ENCODE data around the gene GMCL2. TPM values are rescaled to one million over a fixed set of nuclear protein-coding genes. Genes with fewer than 3 reads are reported as not detected.

The GMCL2 gene
- total RNA-seq, 4 donors from 2014 or later, result not detected

- Histone ChIP-seq H3K9me3 (no peaks in the 10 kb centered on the region), H3K27ac (no peak overlapping the region), H3K4me1 (peaks cover 0 to 44% (median 17%) of the 10 kb centered on the region in 3 donors), H3K27me3 (no peaks in the 10 kb centered on the region), H3K36me3 (peaks cover 0 to 77% of the 10 kb centered on the region in 2 donors), H3K4me3 (no peak overlapping the region)
- TF ChIP-seq CTCF (IDR thresholded peaks at IDR 0.05) (no peak), EP300 (IDR thresholded peaks at IDR 0.05) (no peak), POLR2A (IDR thresholded peaks at IDR 0.05) (no peak), POLR2AphosphoS5 (IDR thresholded peaks at IDR 0.05) (no peak)
- WGBS, 2 donors (ENCODE audit: low coverage in 1 of 2), result 93% methylated on average over 3 of the region's 3 CpGs
- ATAC-seq, result no peak
Observed at GRCh38 chr5:178227929-178228328, 40.8 kb upstream of the GMCL2 start.

GRCh38 chr5:178227138-178227659 is 40.0 kb upstream of the GMCL2 start:
- no peak for ATAC-seq
- 50 to 100% methylated on average over 2 of the region's 4 CpGs for WGBS, 2 donors (ENCODE audit: low coverage in 1 of 2)
- H3K27ac ChIP-seq, result no peak overlapping the region

GRCh38 chr5:178225174-178225573 is 38.0 kb upstream of the GMCL2 start:
- H3K36me3 ChIP-seq, result peaks cover 0 to 93% of the 10 kb centered on the region in 2 donors
- H3K27ac ChIP-seq, result no peak overlapping the region
- no peak overlapping the region for H3K4me3 ChIP-seq
- ATAC-seq, result no peak
- peaks cover 0 to 23% (median 2%) of the 10 kb centered on the region in 3 donors for H3K4me1 ChIP-seq
- WGBS, 2 donors (ENCODE audit: low coverage in 1 of 2), result 100% methylated on average over 3 of the region's 6 CpGs; no CpG with 5 or more reads in 1 of the 2 donors
- no peak for TF ChIP-seq EP300 (IDR thresholded peaks at IDR 0.05)
- TF ChIP-seq POLR2A (IDR thresholded peaks at IDR 0.05), result no peak
- TF ChIP-seq POLR2AphosphoS5 (IDR thresholded peaks at IDR 0.05), result no peak
- TF ChIP-seq CTCF (IDR thresholded peaks at IDR 0.05), result no peak
- H3K27me3 ChIP-seq, result no peaks in the 10 kb centered on the region
- no peaks in the 10 kb centered on the region for H3K9me3 ChIP-seq

More at GRCh38 chr5:178227138-178227659, 40.0 kb upstream of the GMCL2 start:
- Histone ChIP-seq H3K9me3 (no peaks in the 10 kb centered on the region), H3K4me1 (peaks cover 0 to 41% (median 15%) of the 10 kb centered on the region in 3 donors), H3K36me3 (peaks cover 0 to 84% of the 10 kb centered on the region in 2 donors), H3K4me3 (no peak overlapping the region), H3K27me3 (no peaks in the 10 kb centered on the region)
- TF ChIP-seq POLR2A (IDR thresholded peaks at IDR 0.05) (no peak), EP300 (IDR thresholded peaks at IDR 0.05) (no peak), CTCF (IDR thresholded peaks at IDR 0.05) (no peak), POLR2AphosphoS5 (IDR thresholded peaks at IDR 0.05) (no peak)

GRCh38 chr5:178224403-178224802 is 37.2 kb upstream of the GMCL2 start:
- H3K27ac ChIP-seq, result no peak overlapping the region
- H3K4me3 ChIP-seq, result no peak overlapping the region
- peaks cover 0 to 15% (median 0%) of the 10 kb centered on the region in 3 donors for H3K4me1 ChIP-seq
- WGBS, 2 donors (ENCODE audit: low coverage in 1 of 2), result 100% methylated on average over 3 of the region's 17 CpGs; no CpG with 5 or more reads in 1 of the 2 donors
- no peak for TF ChIP-seq POLR2A (IDR thresholded peaks at IDR 0.05)
- no peak for TF ChIP-seq CTCF (IDR thresholded peaks at IDR 0.05)
- no peak for TF ChIP-seq POLR2AphosphoS5 (IDR thresholded peaks at IDR 0.05)
- no peak for TF ChIP-seq EP300 (IDR thresholded peaks at IDR 0.05)
- H3K36me3 ChIP-seq, result peaks cover 0 to 92% of the 10 kb centered on the region in 2 donors
- ATAC-seq, result peak; percentile 4
- H3K9me3 ChIP-seq, result no peaks in the 10 kb centered on the region
- no peaks in the 10 kb centered on the region for H3K27me3 ChIP-seq

- H3K4me3 ChIP-seq, result no peak overlapping the region
- no peak for TF ChIP-seq EP300 (IDR thresholded peaks at IDR 0.05)
- no peak for TF ChIP-seq CTCF (IDR thresholded peaks at IDR 0.05)
- no peak for TF ChIP-seq POLR2AphosphoS5 (IDR thresholded peaks at IDR 0.05)
- TF ChIP-seq POLR2A (IDR thresholded peaks at IDR 0.05), result no peak
- no peak overlapping the region for H3K27ac ChIP-seq
- H3K9me3 ChIP-seq, result no peaks in the 10 kb centered on the region
- WGBS, 2 donors (ENCODE audit: low coverage in 1 of 2), result 40 to 65% methylated on average over 1 to 6 of the region's 13 CpGs
- peaks cover 0 to 10% (median 0%) of the 10 kb centered on the region in 3 donors for H3K4me1 ChIP-seq
- H3K27me3 ChIP-seq, result no peaks in the 10 kb centered on the region
- ATAC-seq, result no peak
- H3K36me3 ChIP-seq, result peaks cover 0 to 90% of the 10 kb centered on the region in 2 donors
Observed at GRCh38 chr5:178223828-178224335, 36.7 kb upstream of the GMCL2 start.

Data from gastroesophageal sphincter (tissue), 4 donors.